ENCODE data around the gene BIRC2.
"Not testable (repeated sequence)": the region's sequence is repeated elsewhere in the genome, so short reads cannot be mapped to it uniquely, and the experiment has no call there.

The BIRC2 gene

GRCh38 chr11:102346456-102346747, 612 bp upstream of the BIRC2 start:
- peak overlapping the region; percentile 94 for H3K4me3 ChIP-seq (ENCODE audit: low read depth, low read length)
- peaks cover 19% of the 10 kb centered on the region for H3K36me3 ChIP-seq (ENCODE audit: control insufficient read depth, insufficient read depth, low read length)
- no peaks in the 10 kb centered on the region for H3K27me3 ChIP-seq (ENCODE audit: control insufficient read depth, insufficient read depth, low read length)
- peak overlapping the region; percentile 82 for H3K9ac ChIP-seq (ENCODE audit: low read depth, low read length)
- H3K9me3 ChIP-seq (ENCODE audit: control insufficient read depth, insufficient read depth, low read length) = no peaks in the 10 kb centered on the region
- peak overlapping the region; percentile 95 for H3K27ac ChIP-seq (ENCODE audit: low read depth, low read length)
- H3K4me1 ChIP-seq (ENCODE audit: control insufficient read depth, insufficient read depth, low read length) = peaks cover 16% of the 10 kb centered on the region

GRCh38 chr11:102347462-102348370, 702 bp downstream of the BIRC2 start:
- H3K4me3 ChIP-seq (ENCODE audit: low read depth, low read length) = peak overlapping the region; percentile 94
- H3K4me1 ChIP-seq (ENCODE audit: control insufficient read depth, insufficient read depth, low read length) = peaks cover 14% of the 10 kb centered on the region
- H3K9ac ChIP-seq (ENCODE audit: low read depth, low read length) = peak overlapping the region; percentile 82
- no peaks in the 10 kb centered on the region for H3K9me3 ChIP-seq (ENCODE audit: control insufficient read depth, insufficient read depth, low read length)
- H3K36me3 ChIP-seq (ENCODE audit: control insufficient read depth, insufficient read depth, low read length) = peaks cover 19% of the 10 kb centered on the region
- no peaks in the 10 kb centered on the region for H3K27me3 ChIP-seq (ENCODE audit: control insufficient read depth, insufficient read depth, low read length)
- peak overlapping the region; percentile 95 for H3K27ac ChIP-seq (ENCODE audit: low read depth, low read length)

GRCh38 chr11:102357116-102357515, 10.1 kb downstream of the BIRC2 start:
- no peak overlapping the region for H3K27ac ChIP-seq (ENCODE audit: low read depth, low read length)
- H3K9me3 ChIP-seq (ENCODE audit: control insufficient read depth, insufficient read depth, low read length) = no peaks in the 10 kb centered on the region

GRCh38 chr11:102359372-102359771, 12.4 kb downstream of the BIRC2 start:
- Histone ChIP-seq H3K4me1 (ENCODE audit: control insufficient read depth, insufficient read depth, low read length) (no peaks in the 10 kb centered on the region), H3K4me3 (ENCODE audit: low read depth, low read length) (no peak overlapping the region), H3K9ac (ENCODE audit: low read depth, low read length) (no peak overlapping the region), H3K9me3 (ENCODE audit: control insufficient read depth, insufficient read depth, low read length) (no peaks in the 10 kb centered on the region), H3K27me3 (ENCODE audit: control insufficient read depth, insufficient read depth, low read length) (no peaks in the 10 kb centered on the region), H3K36me3 (ENCODE audit: control insufficient read depth, insufficient read depth, low read length) (peaks cover 41% of the 10 kb centered on the region), H3K27ac (ENCODE audit: low read depth, low read length) (no peak overlapping the region)

More at GRCh38 chr11:102357116-102357515, 10.1 kb downstream of the BIRC2 start:
- H3K36me3 ChIP-seq (ENCODE audit: control insufficient read depth, insufficient read depth, low read length) = peaks cover 27% of the 10 kb centered on the region
- H3K4me3 ChIP-seq (ENCODE audit: low read depth, low read length) = no peak overlapping the region
- no peaks in the 10 kb centered on the region for H3K4me1 ChIP-seq (ENCODE audit: control insufficient read depth, insufficient read depth, low read length)
- no peak overlapping the region for H3K9ac ChIP-seq (ENCODE audit: low read depth, low read length)
- H3K27me3 ChIP-seq (ENCODE audit: control insufficient read depth, insufficient read depth, low read length) = no peaks in the 10 kb centered on the region

- Histone ChIP-seq H3K27me3 (ENCODE audit: control insufficient read depth, insufficient read depth, low read length) (no peaks in the 10 kb centered on the region), H3K4me3 (ENCODE audit: low read depth, low read length) (no peak overlapping the region), H3K9ac (ENCODE audit: low read depth, low read length) (no peak overlapping the region), H3K9me3 (ENCODE audit: control insufficient read depth, insufficient read depth, low read length) (no peaks in the 10 kb centered on the region), H3K27ac (ENCODE audit: low read depth, low read length) (no peak overlapping the region), H3K36me3 (ENCODE audit: control insufficient read depth, insufficient read depth, low read length) (peaks cover 54% of the 10 kb centered on the region), H3K4me1 (ENCODE audit: control insufficient read depth, insufficient read depth, low read length) (no peaks in the 10 kb centered on the region)
These were observed 13.7 kb downstream of the BIRC2 start for GRCh38 chr11:102360681-102361080.

GRCh38 chr11:102361086-102362031, 14.3 kb downstream of the BIRC2 start:
- Histone ChIP-seq H3K9ac (ENCODE audit: low read depth, low read length) (no peak overlapping the region), H3K4me3 (ENCODE audit: low read depth, low read length) (no peak overlapping the region), H3K27ac (ENCODE audit: low read depth, low read length) (no peak overlapping the region), H3K4me1 (ENCODE audit: control insufficient read depth, insufficient read depth, low read length) (no peaks in the 10 kb centered on the region), H3K9me3 (ENCODE audit: control insufficient read depth, insufficient read depth, low read length) (no peaks in the 10 kb centered on the region), H3K27me3 (ENCODE audit: control insufficient read depth, insufficient read depth, low read length) (no peaks in the 10 kb centered on the region), H3K36me3 (ENCODE audit: control insufficient read depth, insufficient read depth, low read length) (peaks cover 59% of the 10 kb centered on the region)

- Histone ChIP-seq H3K9me3 (ENCODE audit: control insufficient read depth, insufficient read depth, low read length) (no peaks in the 10 kb centered on the region), H3K27me3 (ENCODE audit: control insufficient read depth, insufficient read depth, low read length) (no peaks in the 10 kb centered on the region), H3K4me1 (ENCODE audit: control insufficient read depth, insufficient read depth, low read length) (no peaks in the 10 kb centered on the region), H3K27ac (ENCODE audit: low read depth, low read length) (no peak overlapping the region), H3K4me3 (ENCODE audit: low read depth, low read length) (no peak overlapping the region), H3K36me3 (ENCODE audit: control insufficient read depth, insufficient read depth, low read length) (peaks cover 75% of the 10 kb centered on the region), H3K9ac (ENCODE audit: low read depth, low read length) (no peak overlapping the region)
These were observed 18.0 kb downstream of the BIRC2 start for GRCh38 chr11:102364991-102365390.

GRCh38 chr11:102367364-102367763, 20.4 kb downstream of the BIRC2 start:
- Histone ChIP-seq H3K36me3 (ENCODE audit: control insufficient read depth, insufficient read depth, low read length) (peaks cover 60% of the 10 kb centered on the region), H3K27ac (ENCODE audit: low read depth, low read length) (no peak overlapping the region), H3K9ac (ENCODE audit: low read depth, low read length) (no peak overlapping the region), H3K27me3 (ENCODE audit: control insufficient read depth, insufficient read depth, low read length) (no peaks in the 10 kb centered on the region), H3K9me3 (ENCODE audit: control insufficient read depth, insufficient read depth, low read length) (no peaks in the 10 kb centered on the region), H3K4me1 (ENCODE audit: control insufficient read depth, insufficient read depth, low read length) (no peaks in the 10 kb centered on the region), H3K4me3 (ENCODE audit: low read depth, low read length) (no peak overlapping the region)

GRCh38 chr11:102368472-102368871, 21.5 kb downstream of the BIRC2 start:
- Histone ChIP-seq H3K9ac (ENCODE audit: low read depth, low read length) (no peak overlapping the region), H3K9me3 (ENCODE audit: control insufficient read depth, insufficient read depth, low read length) (no peaks in the 10 kb centered on the region), H3K4me1 (ENCODE audit: control insufficient read depth, insufficient read depth, low read length) (no peaks in the 10 kb centered on the region), H3K4me3 (ENCODE audit: low read depth, low read length) (no peak overlapping the region), H3K27ac (ENCODE audit: low read depth, low read length) (no peak overlapping the region), H3K27me3 (ENCODE audit: control insufficient read depth, insufficient read depth, low read length) (no peaks in the 10 kb centered on the region), H3K36me3 (ENCODE audit: control insufficient read depth, insufficient read depth, low read length) (peaks cover 49% of the 10 kb centered on the region)

- Histone ChIP-seq H3K9ac (ENCODE audit: low read depth, low read length) (peak overlapping the region; percentile 77), H3K4me3 (ENCODE audit: low read depth, low read length) (peak overlapping the region; percentile 57), H3K27ac (ENCODE audit: low read depth, low read length) (peak overlapping the region; percentile 69), H3K4me1 (ENCODE audit: control insufficient read depth, insufficient read depth, low read length) (peaks cover 10% of the 10 kb centered on the region), H3K36me3 (ENCODE audit: control insufficient read depth, insufficient read depth, low read length) (peaks cover 26% of the 10 kb centered on the region)
- H3K9me3 ChIP-seq (ENCODE audit: control insufficient read depth, insufficient read depth, low read length); H3K27me3 ChIP-seq (ENCODE audit: control insufficient read depth, insufficient read depth, low read length): not testable (repeated sequence)
These were observed 27.8 kb downstream of the BIRC2 start for GRCh38 chr11:102374633-102375424.

All from HUES48 (cell line).